ENCODE measurements around the gene SRCIN1. TPM values are rescaled to one million over a fixed set of nuclear protein-coding genes. Genes with fewer than 3 reads are reported as not detected.
A peak's percentile ranks its signal among the peaks of the same experiment; 100 is the strongest.

The SRCIN1 gene
- total RNA-seq, 1 experiment from 2014 or later: 0.08 TPM

GRCh38 chr17:38565853-38566665 lies 39.7 kb downstream of the SRCIN1 start:
- no peak for DNase-seq (ENCODE audit: low read depth)

- no peak for DNase-seq (ENCODE audit: low read depth)
Measured at GRCh38 chr17:38564869-38565268, 40.9 kb downstream of the SRCIN1 start.

GRCh38 chr17:38564254-38564837 lies 41.4 kb downstream of the SRCIN1 start:
- DNase-seq (ENCODE audit: low read depth): no peak

GRCh38 chr17:38563362-38564253 lies 42.1 kb downstream of the SRCIN1 start:
- DNase-seq (ENCODE audit: low read depth): no peak

GRCh38 chr17:38562903-38563302 lies 42.8 kb downstream of the SRCIN1 start:
- DNase-seq (ENCODE audit: low read depth): no peak

GRCh38 chr17:38562215-38562569 lies 43.6 kb downstream of the SRCIN1 start:
- no peak for DNase-seq (ENCODE audit: low read depth)

- DNase-seq (ENCODE audit: low read depth): no peak
Measured at GRCh38 chr17:38561416-38562214, 44.1 kb downstream of the SRCIN1 start.

- no peak for DNase-seq (ENCODE audit: low read depth)
Measured at GRCh38 chr17:38560503-38561318, 45.0 kb downstream of the SRCIN1 start.

GRCh38 chr17:38559880-38560230 lies 45.9 kb downstream of the SRCIN1 start:
- DNase-seq (ENCODE audit: low read depth): no peak

GRCh38 chr17:38559051-38559879 lies 46.5 kb downstream of the SRCIN1 start:
- DNase-seq (ENCODE audit: low read depth): peak; percentile 73

- DNase-seq (ENCODE audit: low read depth): no peak
Measured at GRCh38 chr17:38558728-38559050, 47.1 kb downstream of the SRCIN1 start.

GRCh38 chr17:38557836-38558727 lies 47.7 kb downstream of the SRCIN1 start:
- peak; percentile 94 for DNase-seq (ENCODE audit: low read depth)

GRCh38 chr17:38557396-38557795 lies 48.4 kb downstream of the SRCIN1 start:
- DNase-seq (ENCODE audit: low read depth): no peak

GRCh38 chr17:38556239-38556638 lies 49.5 kb downstream of the SRCIN1 start:
- DNase-seq (ENCODE audit: low read depth): no peak

- DNase-seq (ENCODE audit: low read depth): peak; percentile 68
Measured at GRCh38 chr17:38554430-38555350, 51.1 kb downstream of the SRCIN1 start.

GRCh38 chr17:38552343-38552742 lies 53.4 kb downstream of the SRCIN1 start:
- no peak for DNase-seq (ENCODE audit: low read depth)

GRCh38 chr17:38551121-38551520 lies 54.6 kb downstream of the SRCIN1 start:
- DNase-seq (ENCODE audit: low read depth): no peak

GRCh38 chr17:38550661-38551060 lies 55.1 kb downstream of the SRCIN1 start:
- DNase-seq (ENCODE audit: low read depth): peak; percentile 70

All from HT1080 (cell line).